ENCODE measurements around the gene ERRFI1.
"Not testable (repeated sequence)": the region's sequence is repeated elsewhere in the genome, so short reads cannot be mapped to it uniquely, and the experiment has no call there.

The ERRFI1 gene

GRCh38 chr1:8059161-8059622 is 33.1 kb upstream of the ERRFI1 start:
- no peak overlapping the region for H3K9ac ChIP-seq (ENCODE audit: low read length)
- H3K9me3 ChIP-seq (ENCODE audit: control insufficient read depth, low read length) = no peaks in the 10 kb centered on the region
- no peaks in the 10 kb centered on the region for H3K36me3 ChIP-seq (ENCODE audit: control insufficient read depth, insufficient read depth, low read length)
- H3K4me3 ChIP-seq (ENCODE audit: low read length) = no peak overlapping the region
- H3K27me3 ChIP-seq (ENCODE audit: control insufficient read depth, insufficient read depth, low read length) = no peaks in the 10 kb centered on the region
- H3K4me1 ChIP-seq (ENCODE audit: control insufficient read depth, insufficient read depth, low read length) = peaks cover 36% of the 10 kb centered on the region

DNA sequence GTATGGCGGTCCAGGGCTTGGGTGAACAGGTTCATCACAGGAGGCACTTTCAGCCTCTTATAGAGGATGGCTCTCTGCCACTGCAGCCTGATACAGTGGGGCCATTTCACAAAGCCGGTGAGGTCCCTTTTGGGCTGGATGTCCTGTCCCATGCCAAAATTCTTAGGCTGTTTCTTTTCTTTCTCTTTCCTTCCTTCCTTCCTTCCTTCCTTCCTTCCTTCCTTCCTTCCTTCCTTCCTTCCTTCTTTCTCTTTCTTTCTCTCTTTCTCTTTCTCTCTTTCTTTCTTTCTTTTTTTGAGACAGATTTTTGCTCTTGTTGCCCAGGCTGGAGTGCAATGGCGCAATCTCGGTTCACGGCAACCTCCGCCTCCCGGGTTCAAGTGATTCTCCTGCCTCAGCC is 31.7 kb upstream of the ERRFI1 start:
- not testable (repeated sequence) for H3K9me3 ChIP-seq (ENCODE audit: control insufficient read depth, low read length); H3K9ac ChIP-seq (ENCODE audit: low read length); H3K36me3 ChIP-seq (ENCODE audit: control insufficient read depth, insufficient read depth, low read length); H3K4me3 ChIP-seq (ENCODE audit: low read length); H3K27me3 ChIP-seq (ENCODE audit: control insufficient read depth, insufficient read depth, low read length)
- peaks cover 34% of the 10 kb centered on the region for H3K4me1 ChIP-seq (ENCODE audit: control insufficient read depth, insufficient read depth, low read length)

DNA sequence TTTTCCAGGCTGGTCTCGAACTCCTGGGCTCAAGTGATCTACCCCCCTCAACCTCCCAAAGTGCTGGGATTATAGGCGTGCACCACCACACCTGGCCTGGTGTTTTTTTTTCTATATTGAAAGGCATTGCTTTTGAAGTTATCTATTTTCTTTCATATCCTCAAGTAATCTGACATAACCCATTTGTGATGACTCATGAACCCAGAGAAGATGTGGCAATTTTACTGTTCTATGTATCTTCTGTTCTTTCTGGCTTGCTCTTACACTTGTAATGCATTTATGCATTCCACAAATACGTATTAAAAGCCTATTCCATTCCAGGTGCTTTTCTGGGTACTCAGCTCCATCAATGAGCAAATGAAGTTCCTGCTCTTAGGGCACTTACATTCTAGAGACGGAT is 29.9 kb upstream of the ERRFI1 start:
- Histone ChIP-seq H3K4me1 (ENCODE audit: control insufficient read depth, insufficient read depth, low read length) (peaks cover 24% of the 10 kb centered on the region), H3K9me3 (ENCODE audit: control insufficient read depth, low read length) (no peaks in the 10 kb centered on the region), H3K36me3 (ENCODE audit: control insufficient read depth, insufficient read depth, low read length) (no peaks in the 10 kb centered on the region), H3K9ac (ENCODE audit: low read length) (no peak overlapping the region), H3K27me3 (ENCODE audit: control insufficient read depth, insufficient read depth, low read length) (no peaks in the 10 kb centered on the region), H3K4me3 (ENCODE audit: low read length) (no peak overlapping the region)

GRCh38 chr1:8053878-8054567 is 27.9 kb upstream of the ERRFI1 start:
- Histone ChIP-seq H3K4me3 (ENCODE audit: low read length) (no peak overlapping the region), H3K36me3 (ENCODE audit: control insufficient read depth, insufficient read depth, low read length) (no peaks in the 10 kb centered on the region), H3K9ac (ENCODE audit: low read length) (no peak overlapping the region), H3K4me1 (ENCODE audit: control insufficient read depth, insufficient read depth, low read length) (peaks cover 9% of the 10 kb centered on the region), H3K27me3 (ENCODE audit: control insufficient read depth, insufficient read depth, low read length) (no peaks in the 10 kb centered on the region), H3K9me3 (ENCODE audit: control insufficient read depth, low read length) (no peaks in the 10 kb centered on the region)

- H3K4me1 ChIP-seq (ENCODE audit: control insufficient read depth, insufficient read depth, low read length) = no peaks in the 10 kb centered on the region
- no peaks in the 10 kb centered on the region for H3K9me3 ChIP-seq (ENCODE audit: control insufficient read depth, low read length)
- no peaks in the 10 kb centered on the region for H3K27me3 ChIP-seq (ENCODE audit: control insufficient read depth, insufficient read depth, low read length)
- no peaks in the 10 kb centered on the region for H3K36me3 ChIP-seq (ENCODE audit: control insufficient read depth, insufficient read depth, low read length)
- no peak overlapping the region for H3K9ac ChIP-seq (ENCODE audit: low read length)
- no peak overlapping the region for H3K4me3 ChIP-seq (ENCODE audit: low read length)
Measured at GRCh38 chr1:8051650-8052049, 25.5 kb upstream of the ERRFI1 start.

DNA sequence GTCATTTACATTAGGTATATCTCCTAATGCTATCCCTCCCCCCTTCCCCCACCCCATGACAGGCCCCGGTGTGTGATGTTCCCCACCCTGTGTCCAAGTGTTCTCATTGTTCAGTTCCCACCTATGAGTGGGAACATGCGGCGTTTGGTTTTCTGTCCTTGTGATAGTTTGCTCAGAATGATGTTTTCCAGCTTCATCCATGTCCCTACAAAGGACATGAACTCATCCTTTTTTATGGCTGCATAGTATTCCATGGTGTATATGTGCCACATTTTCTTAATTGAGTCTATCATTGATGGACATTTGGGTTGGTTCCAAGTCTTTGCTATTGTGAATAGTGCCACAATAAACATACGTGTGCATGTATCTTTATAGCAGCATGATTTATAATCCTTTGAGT is 23.1 kb upstream of the ERRFI1 start:
- H3K9me3 ChIP-seq (ENCODE audit: control insufficient read depth, low read length); H3K4me1 ChIP-seq (ENCODE audit: control insufficient read depth, insufficient read depth, low read length); H3K36me3 ChIP-seq (ENCODE audit: control insufficient read depth, insufficient read depth, low read length); H3K4me3 ChIP-seq (ENCODE audit: low read length); H3K27me3 ChIP-seq (ENCODE audit: control insufficient read depth, insufficient read depth, low read length); H3K9ac ChIP-seq (ENCODE audit: low read length): not testable (repeated sequence)

DNA sequence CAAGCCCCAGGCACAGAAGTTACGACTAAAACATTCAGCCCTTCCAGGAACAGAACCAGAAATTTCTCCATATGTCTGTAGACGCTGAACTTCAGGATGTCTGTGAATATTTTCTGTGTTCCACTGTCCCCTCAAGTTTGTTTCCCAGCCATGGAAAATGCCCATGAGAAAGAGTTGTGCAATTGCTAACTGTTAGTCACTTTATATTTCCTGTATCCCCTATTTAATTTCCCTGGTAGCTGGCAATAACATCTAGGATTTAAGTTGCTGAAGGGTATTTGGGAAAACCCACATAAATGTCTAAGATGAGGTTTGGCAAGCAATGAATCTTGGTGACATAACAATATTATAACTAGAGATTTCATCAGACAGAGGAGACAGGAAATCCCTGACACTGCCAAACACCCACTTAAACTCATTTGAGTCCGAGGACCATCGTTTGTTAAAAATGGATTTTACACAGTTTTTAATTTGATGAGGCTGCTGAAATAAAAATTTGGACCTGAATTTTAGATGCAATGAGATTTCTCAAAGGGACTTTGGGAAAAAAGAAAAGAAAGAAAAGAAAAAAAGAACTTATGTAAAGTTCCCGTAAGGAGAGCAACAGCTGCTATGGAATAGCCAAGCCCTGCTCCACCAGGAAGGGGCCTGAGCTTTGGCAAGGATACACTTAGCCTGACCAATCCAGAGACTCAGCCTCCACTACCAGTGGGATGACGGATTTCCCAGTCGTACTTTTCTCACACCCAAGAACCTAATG is 21.8 kb upstream of the ERRFI1 start:
- Histone ChIP-seq H3K4me3 (ENCODE audit: low read length) (no peak overlapping the region), H3K9ac (ENCODE audit: low read length) (no peak overlapping the region), H3K27me3 (ENCODE audit: control insufficient read depth, insufficient read depth, low read length) (no peaks in the 10 kb centered on the region), H3K4me1 (ENCODE audit: control insufficient read depth, insufficient read depth, low read length) (no peaks in the 10 kb centered on the region), H3K36me3 (ENCODE audit: control insufficient read depth, insufficient read depth, low read length) (no peaks in the 10 kb centered on the region), H3K9me3 (ENCODE audit: control insufficient read depth, low read length) (no peaks in the 10 kb centered on the region)

- no peak overlapping the region for H3K9ac ChIP-seq (ENCODE audit: low read length)
- H3K36me3 ChIP-seq (ENCODE audit: control insufficient read depth, insufficient read depth, low read length) = no peaks in the 10 kb centered on the region
- no peaks in the 10 kb centered on the region for H3K9me3 ChIP-seq (ENCODE audit: control insufficient read depth, low read length)
- H3K27me3 ChIP-seq (ENCODE audit: control insufficient read depth, insufficient read depth, low read length) = no peaks in the 10 kb centered on the region
- H3K4me1 ChIP-seq (ENCODE audit: control insufficient read depth, insufficient read depth, low read length) = no peaks in the 10 kb centered on the region
- no peak overlapping the region for H3K4me3 ChIP-seq (ENCODE audit: low read length)
Measured at GRCh38 chr1:8047112-8047511, 21.0 kb upstream of the ERRFI1 start.

DNA sequence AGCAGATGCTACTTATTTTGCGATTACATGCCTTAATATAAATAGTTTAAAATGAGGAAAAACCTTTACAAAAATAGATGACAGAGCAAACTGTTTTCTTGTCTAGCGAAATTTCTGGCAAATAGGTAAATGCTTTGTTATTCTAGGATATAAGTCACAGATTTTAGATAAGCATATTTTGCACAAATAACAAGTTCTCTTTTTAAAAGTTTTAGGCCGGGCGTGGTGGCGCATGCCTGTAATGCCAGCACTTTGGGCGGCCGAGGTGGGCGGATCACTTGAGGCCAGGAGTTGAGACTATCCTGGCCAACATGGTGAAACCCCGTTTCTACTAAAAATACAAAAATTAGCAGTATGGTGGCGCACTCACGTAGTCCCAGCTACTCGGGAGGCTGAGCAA is 20.3 kb upstream of the ERRFI1 start:
- no peaks in the 10 kb centered on the region for H3K9me3 ChIP-seq (ENCODE audit: control insufficient read depth, low read length)
- no peak overlapping the region for H3K9ac ChIP-seq (ENCODE audit: low read length)
- H3K27me3 ChIP-seq (ENCODE audit: control insufficient read depth, insufficient read depth, low read length) = no peaks in the 10 kb centered on the region
- H3K4me1 ChIP-seq (ENCODE audit: control insufficient read depth, insufficient read depth, low read length) = no peaks in the 10 kb centered on the region
- no peak overlapping the region for H3K4me3 ChIP-seq (ENCODE audit: low read length)
- H3K36me3 ChIP-seq (ENCODE audit: control insufficient read depth, insufficient read depth, low read length) = no peaks in the 10 kb centered on the region

DNA sequence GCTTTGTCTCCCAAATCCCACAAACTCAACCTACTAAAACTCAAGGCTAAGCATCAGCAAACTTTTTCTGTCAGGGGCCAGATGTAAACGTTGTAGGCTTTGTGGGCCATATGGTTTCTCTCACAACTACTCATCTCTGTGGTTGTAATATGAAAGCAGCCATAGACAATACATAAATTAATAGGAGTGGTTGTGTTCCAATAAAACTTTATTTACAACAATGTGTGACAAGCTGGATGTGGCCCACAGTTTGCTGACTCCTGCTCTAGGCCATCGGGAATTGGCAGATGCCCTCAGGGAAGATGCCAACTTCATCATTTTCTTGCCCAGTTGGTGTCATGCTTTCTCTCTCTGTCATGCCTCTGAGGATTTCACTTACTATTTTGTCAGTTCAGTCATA is 17.5 kb upstream of the ERRFI1 start:
- no peaks in the 10 kb centered on the region for H3K27me3 ChIP-seq (ENCODE audit: control insufficient read depth, insufficient read depth, low read length)
- H3K4me3 ChIP-seq (ENCODE audit: low read length) = no peak overlapping the region
- H3K36me3 ChIP-seq (ENCODE audit: control insufficient read depth, insufficient read depth, low read length) = no peaks in the 10 kb centered on the region
- H3K4me1 ChIP-seq (ENCODE audit: control insufficient read depth, insufficient read depth, low read length) = peaks cover 6% of the 10 kb centered on the region
- no peaks in the 10 kb centered on the region for H3K9me3 ChIP-seq (ENCODE audit: control insufficient read depth, low read length)
- no peak overlapping the region for H3K9ac ChIP-seq (ENCODE audit: low read length)

DNA sequence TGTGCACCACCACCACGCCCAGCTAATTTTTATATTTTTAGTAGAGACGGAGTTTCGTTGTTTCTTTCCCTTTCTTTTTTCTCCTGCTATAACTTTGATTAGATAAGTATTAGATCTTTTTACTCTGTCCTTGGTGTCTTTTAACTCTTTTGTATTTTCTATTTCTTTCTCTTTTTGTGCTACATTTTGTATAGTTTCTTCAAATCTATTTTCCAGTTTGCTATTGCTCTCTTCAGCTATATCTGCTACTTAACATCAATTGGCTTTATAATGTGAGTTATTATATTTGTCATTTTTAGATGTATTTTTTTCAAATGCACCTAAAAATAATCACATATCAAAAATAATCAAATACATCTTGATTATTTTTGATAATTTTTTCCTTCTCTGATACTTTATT is 16.0 kb upstream of the ERRFI1 start:
- Histone ChIP-seq H3K9me3 (ENCODE audit: control insufficient read depth, low read length) (no peaks in the 10 kb centered on the region), H3K4me1 (ENCODE audit: control insufficient read depth, insufficient read depth, low read length) (peaks cover 6% of the 10 kb centered on the region), H3K4me3 (ENCODE audit: low read length) (no peak overlapping the region), H3K27me3 (ENCODE audit: control insufficient read depth, insufficient read depth, low read length) (no peaks in the 10 kb centered on the region), H3K9ac (ENCODE audit: low read length) (no peak overlapping the region), H3K36me3 (ENCODE audit: control insufficient read depth, insufficient read depth, low read length) (no peaks in the 10 kb centered on the region)

- H3K4me3 ChIP-seq (ENCODE audit: low read length) = no peak overlapping the region
- H3K9ac ChIP-seq (ENCODE audit: low read length) = no peak overlapping the region
- H3K4me1 ChIP-seq (ENCODE audit: control insufficient read depth, insufficient read depth, low read length) = peaks cover 6% of the 10 kb centered on the region
- H3K9me3 ChIP-seq (ENCODE audit: control insufficient read depth, low read length) = no peaks in the 10 kb centered on the region
- no peaks in the 10 kb centered on the region for H3K27me3 ChIP-seq (ENCODE audit: control insufficient read depth, insufficient read depth, low read length)
- no peaks in the 10 kb centered on the region for H3K36me3 ChIP-seq (ENCODE audit: control insufficient read depth, insufficient read depth, low read length)
Measured at GRCh38 chr1:8040586-8040985, 14.5 kb upstream of the ERRFI1 start.

Measured in mucosa of stomach (tissue), 1 donor.